Endothelial cell (in vitro differentiated cells): ENCODE measurements around the gene SYNPO2. TPM values are rescaled to one million over a fixed set of nuclear protein-coding genes. Genes with fewer than 3 reads are reported as not detected.

Experiments
- DNase-seq: peaks from one replicate; pipeline ENCODE4 v3.0.0; 2021; ENCODE audit warnings: low spot score
- H3K27ac Mint-ChIP-seq: one replicate; pipeline ENCODE4 v1.8.0; 2021; ENCODE audit warnings: mixed read lengths, inconsistent platforms; ENCODE audit not compliant: unreplicated experiment
- H3K27me3 Mint-ChIP-seq: one replicate; pipeline ENCODE4 v1.8.0; 2021; ENCODE audit warnings: mild to moderate bottlenecking, moderate library complexity, mixed read lengths, inconsistent platforms; ENCODE audit not compliant: unreplicated experiment
- H3K36me3 Mint-ChIP-seq: one replicate; pipeline ENCODE4 v1.8.0; 2021; ENCODE audit warnings: mild to moderate bottlenecking, low read depth, mixed read lengths, inconsistent platforms; ENCODE audit not compliant: unreplicated experiment
- H3K4me1 Mint-ChIP-seq: one replicate; pipeline ENCODE4 v1.8.0; 2021; ENCODE audit warnings: mild to moderate bottlenecking, mixed read lengths, inconsistent platforms; ENCODE audit not compliant: unreplicated experiment
- H3K4me3 Mint-ChIP-seq: one replicate; pipeline ENCODE4 v1.8.0; 2021; ENCODE audit warnings: mild to moderate bottlenecking, mixed read lengths, inconsistent platforms; ENCODE audit not compliant: unreplicated experiment
- H3K9me3 Mint-ChIP-seq: one replicate; pipeline ENCODE4 v1.8.0; 2021; ENCODE audit warnings: mixed read lengths, inconsistent platforms; ENCODE audit not compliant: unreplicated experiment
- CTCF ChIP-seq: fragments of 200-600 bp; sonication (generic); IDR thresholded peaks from one replicate; pipeline ENCODE4 v1.5.0; 2021; ENCODE audit warnings: antibody characterized with exemption; ENCODE audit not compliant: unreplicated experiment
- total RNA-seq: library from RNA; stranded (reverse); fragmentation: NEBNext Ultra II Directional; extraction: Animal tissue kit (Norgen Biotek cat#: 25700); gene quantifications from one replicate; pipeline ENCODE4 v1.2.1, GENCODE V29; 2021; ENCODE audit not compliant: unreplicated experiment

The SYNPO2 gene
- total RNA-seq, 1 donor from 2014 or later = 1.1 TPM

- peaks cover 12% of the 10 kb centered on the region for H3K36me3 Mint-ChIP-seq
- no peak for DNase-seq
- no peak for TF ChIP-seq CTCF
- no peaks in the 10 kb centered on the region for H3K4me1 Mint-ChIP-seq
- H3K27me3 Mint-ChIP-seq = peaks cover 5% of the 10 kb centered on the region
- H3K9me3 Mint-ChIP-seq = no peaks in the 10 kb centered on the region
- H3K4me3 Mint-ChIP-seq = no peak overlapping the region
- no peak overlapping the region for H3K27ac Mint-ChIP-seq
Measured at GRCh38 chr4:119025916-119026661, 137.4 kb downstream of the SYNPO2 start.

DNA sequence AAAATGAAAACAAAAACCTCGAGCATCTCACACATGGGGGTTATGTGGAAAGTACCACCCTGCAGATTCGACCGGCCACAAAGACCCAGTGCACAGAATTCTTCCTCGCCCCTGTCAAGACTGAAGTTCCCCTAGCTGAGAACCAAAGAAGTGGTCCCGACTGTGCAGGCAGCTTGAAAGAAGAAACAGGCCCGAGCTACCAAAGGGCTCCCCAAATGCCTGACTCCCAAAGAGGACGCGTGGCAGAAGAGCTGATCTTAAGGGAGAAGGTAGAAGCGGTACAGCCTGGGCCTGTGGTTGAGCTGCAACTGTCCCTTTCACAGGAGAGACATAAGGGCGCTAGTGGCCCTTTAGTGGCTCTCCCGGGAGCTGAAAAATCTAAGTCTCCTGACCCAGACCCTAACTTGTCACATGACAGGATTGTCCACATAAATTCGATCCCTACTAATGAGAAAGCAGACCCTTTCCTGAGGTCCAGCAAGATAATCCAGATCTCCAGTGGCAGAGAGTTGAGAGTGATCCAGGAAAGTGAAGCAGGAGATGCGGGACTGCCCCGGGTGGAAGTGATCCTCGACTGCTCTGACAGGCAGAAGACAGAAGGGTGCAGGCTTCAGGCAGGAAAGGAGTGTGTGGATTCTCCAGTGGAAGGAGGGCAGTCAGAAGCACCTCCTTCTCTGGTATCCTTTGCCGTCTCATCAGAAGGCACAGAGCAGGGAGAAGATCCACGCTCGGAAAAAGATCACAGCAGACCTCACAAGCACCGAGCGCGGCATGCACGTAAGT is 138.2 kb downstream of the SYNPO2 start:
- no peaks in the 10 kb centered on the region for H3K9me3 Mint-ChIP-seq
- peaks cover 5% of the 10 kb centered on the region for H3K27me3 Mint-ChIP-seq
- H3K4me3 Mint-ChIP-seq = no peak overlapping the region
- no peak for DNase-seq
- no peaks in the 10 kb centered on the region for H3K4me1 Mint-ChIP-seq
- TF ChIP-seq CTCF = no peak
- peaks cover 14% of the 10 kb centered on the region for H3K36me3 Mint-ChIP-seq
- H3K27ac Mint-ChIP-seq = no peak overlapping the region

DNA sequence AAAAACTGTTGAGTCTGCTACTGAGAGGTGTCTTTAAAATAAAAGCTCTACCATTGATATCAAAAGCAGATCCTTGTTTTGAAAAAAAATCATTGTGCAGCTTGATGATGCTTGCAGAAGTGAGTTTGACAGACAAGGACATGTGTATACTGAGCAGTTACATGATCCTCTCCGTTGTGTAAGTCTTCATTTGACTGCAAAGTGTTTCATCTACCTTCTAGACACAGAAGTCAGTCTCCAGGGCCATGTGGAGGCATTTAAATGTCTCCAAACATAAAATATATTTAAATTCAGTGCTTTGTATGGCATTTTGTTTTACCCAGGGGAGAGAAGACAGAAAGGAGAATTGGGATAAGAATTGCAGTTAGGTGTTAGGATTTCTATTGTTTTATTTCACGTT is 139.2 kb downstream of the SYNPO2 start:
- Mint-ChIP-seq H3K4me1 (no peaks in the 10 kb centered on the region), H3K36me3 (peaks cover 14% of the 10 kb centered on the region), H3K27me3 (peaks cover 5% of the 10 kb centered on the region), H3K4me3 (no peak overlapping the region), H3K9me3 (no peaks in the 10 kb centered on the region), H3K27ac (no peak overlapping the region)
- no peak for TF ChIP-seq CTCF
- DNase-seq = no peak

- TF ChIP-seq CTCF = no peak
- Mint-ChIP-seq H3K27ac (no peak overlapping the region), H3K9me3 (no peaks in the 10 kb centered on the region), H3K36me3 (peaks cover 14% of the 10 kb centered on the region), H3K4me3 (no peak overlapping the region), H3K4me1 (no peaks in the 10 kb centered on the region), H3K27me3 (peaks cover 4% of the 10 kb centered on the region)
- no peak for DNase-seq
Measured at GRCh38 chr4:119028296-119028695, 139.6 kb downstream of the SYNPO2 start.
